Colon (tissue), 2 donors: ENCODE measurements around the gene GSK3A.

Experiments used
- FAIRE-seq: peaks from 2 replicates; lab custom pipeline; 2012; peaks lifted over from hg19 to GRCh38; lab: Jason Lieb, UNC
- donor health status: control.
- donor health status: control.

The GSK3A gene

DNA sequence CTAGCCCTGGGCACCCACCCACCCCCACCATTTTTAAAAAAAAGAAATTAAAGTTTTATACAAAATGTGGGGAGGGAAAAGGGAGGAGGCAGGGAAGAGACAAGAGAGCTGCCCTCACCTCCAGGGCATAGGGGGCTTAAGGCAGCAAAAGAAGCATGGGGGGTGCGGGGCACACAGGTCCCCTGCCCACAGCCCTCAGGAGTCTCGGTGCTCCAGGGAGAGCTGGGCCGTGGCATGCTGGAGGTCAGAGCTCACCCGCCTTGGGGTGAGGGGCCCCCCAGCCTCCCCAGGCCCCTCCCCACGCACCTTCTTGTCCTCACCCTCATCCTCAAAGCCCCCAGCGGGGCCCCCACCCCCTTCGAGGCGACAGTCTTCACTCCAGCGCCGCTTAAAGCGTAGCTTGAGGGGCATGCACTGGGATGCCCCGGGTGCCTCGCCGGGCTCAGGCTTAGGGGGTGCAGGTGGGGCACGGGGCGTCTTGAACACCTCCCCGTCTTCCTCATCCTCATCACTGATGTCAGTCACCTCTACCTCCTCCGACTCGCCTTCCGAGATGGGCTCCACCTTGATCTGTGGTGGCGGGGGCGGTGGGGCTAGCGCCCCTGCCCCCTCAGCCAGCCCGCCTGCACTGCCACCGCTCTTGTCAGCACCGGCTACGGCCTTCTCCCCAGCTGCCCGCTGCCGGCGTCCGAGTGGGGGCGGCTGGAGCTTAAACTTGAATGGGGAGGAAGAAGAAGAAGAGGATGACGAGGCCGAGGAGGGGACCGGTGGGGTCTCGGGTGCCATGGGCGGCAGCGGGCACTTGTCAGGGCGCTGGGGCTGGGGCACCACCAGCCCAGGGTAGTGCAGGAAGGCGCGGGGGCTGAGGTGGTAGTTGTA, 6.1 kb upstream of the GSK3A start:
- FAIRE-seq = no peak

DNA sequence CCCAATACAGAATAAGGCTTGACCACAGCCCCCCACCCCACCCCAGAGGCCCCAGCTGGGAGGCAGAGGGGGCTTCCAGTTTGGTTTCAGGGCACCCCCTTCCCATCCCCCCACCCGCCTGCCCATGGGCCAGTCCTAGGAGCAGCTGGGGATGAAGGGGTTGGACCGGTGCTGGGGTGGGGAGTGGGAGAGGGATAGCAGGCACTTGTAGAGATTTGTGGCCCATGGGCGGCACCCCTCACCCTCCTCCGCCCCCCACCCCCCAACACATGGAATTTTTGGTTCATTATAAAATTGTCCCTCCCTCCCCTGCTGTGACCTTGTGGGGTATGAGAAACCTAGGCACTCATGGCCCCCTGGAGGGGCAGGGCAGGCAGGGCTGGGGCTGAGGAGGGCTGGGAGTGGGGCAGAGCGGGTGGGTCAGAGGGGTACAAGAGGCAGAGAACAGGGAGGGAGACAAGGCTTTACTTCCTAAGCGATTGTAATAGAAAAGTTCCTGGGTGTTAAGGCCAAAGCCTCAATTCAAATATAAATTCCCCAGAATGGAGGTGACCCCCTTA, 5.3 kb upstream of the GSK3A start:
- FAIRE-seq = no peak

- no peak for FAIRE-seq
Measured at GRCh38 chr19:42246922-42247639, 4.7 kb upstream of the GSK3A start.

DNA sequence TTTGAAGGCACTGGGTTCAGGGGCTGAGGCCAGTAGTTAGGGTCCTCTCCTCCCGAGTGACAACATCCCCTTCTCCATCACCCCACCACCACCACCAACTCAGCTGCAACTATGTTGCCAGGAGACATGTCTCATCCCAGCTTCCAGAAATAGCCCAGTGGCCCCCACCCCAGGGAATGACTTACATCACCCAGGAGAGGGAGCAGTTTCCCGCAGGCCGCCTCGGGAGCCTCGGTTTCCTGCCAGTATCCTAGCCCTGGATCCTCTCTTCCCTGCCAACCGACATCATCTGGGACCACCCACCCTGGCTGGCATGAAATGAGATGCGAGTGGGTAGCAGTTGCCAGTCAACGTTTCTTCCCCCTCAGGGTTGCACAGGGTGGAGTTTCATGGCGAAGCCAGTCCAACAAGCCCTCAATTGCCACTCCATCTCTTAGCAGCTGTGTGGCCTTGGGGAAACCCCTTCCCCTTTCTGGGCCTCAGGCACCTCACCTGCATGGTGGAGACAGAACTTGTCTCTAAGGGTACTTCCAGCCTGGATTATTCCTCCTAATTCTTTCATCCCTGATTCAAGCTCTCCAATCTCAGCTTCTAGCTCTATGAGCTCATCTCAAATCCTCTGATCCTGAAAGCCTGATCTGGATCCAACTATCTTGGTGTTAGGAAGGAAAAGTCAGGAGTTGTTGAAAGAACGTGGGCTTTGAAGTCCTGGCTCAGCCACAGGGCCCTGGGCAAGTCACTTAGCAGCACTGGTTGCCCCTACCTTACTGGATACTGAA, 3.9 kb upstream of the GSK3A start:
- FAIRE-seq = no peak

DNA sequence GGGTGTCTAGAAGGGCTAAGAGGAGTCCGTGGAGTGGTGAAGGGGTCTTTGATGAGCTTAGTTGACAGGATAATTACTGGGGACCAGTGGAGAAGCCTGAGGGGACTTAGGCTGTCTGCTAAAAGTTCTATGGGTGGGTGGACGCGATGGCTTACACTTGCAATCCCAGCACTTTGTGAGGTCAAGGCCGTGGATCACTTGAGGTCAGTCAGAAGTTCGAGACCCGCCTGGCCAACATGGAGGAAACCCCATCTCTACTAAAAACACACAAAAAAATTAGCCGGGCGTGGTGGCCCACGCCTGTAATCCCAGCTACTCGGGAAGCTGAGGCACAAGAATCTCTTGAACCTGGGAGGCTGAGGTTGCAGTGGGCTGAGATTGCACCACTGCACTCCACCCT, 2.8 kb upstream of the GSK3A start:
- FAIRE-seq = no peak

DNA sequence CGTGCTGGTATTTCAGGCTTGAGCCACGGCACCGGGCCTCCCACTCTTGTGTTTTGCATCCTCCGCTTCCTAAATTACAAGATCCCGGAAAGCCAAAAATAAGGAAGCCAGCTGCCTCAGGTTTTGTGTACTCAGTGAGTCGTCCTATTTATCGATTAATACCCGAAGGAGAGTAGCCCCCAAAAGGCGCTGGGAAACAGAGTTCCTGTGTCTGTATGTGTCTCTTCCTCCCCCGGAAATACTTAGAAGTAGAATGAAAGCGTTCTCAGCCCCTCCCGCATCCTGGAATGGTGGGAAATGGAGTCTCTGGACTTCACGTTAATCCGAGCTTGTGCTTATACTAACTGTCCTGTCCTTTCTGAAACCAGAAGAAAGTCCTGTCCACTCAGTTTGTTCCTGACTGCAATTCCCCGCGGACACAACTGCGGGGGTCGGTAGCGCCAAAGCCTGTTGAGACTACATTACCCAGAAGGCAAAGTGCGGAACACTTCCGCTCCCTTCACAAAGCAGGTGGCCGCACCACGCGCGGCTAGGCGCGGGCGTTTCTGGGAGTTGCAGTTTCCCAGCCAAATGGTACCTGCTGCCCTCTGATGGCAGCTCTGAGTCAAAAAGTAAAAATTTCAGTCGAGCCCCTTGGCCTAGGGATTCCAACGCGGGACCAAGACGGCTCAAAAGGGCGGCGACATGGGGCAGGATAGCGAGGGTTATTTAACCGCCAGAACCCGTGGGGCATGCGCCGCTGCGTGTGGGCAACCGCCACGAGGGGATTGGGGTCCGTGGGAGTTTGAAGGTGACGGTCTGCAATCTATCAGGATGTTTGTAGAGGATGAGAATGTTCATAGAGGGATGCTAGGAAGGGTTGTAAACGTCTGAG, 2.2 kb upstream of the GSK3A start:
- no peak for FAIRE-seq

GRCh38 chr19:42242069-42242511, 312 bp downstream of the GSK3A start:
- no peak for FAIRE-seq

- FAIRE-seq = no peak
Measured at GRCh38 chr19:42241279-42241678, 1.1 kb downstream of the GSK3A start.

GRCh38 chr19:42239544-42240220, 2.7 kb downstream of the GSK3A start:
- FAIRE-seq = no peak

DNA sequence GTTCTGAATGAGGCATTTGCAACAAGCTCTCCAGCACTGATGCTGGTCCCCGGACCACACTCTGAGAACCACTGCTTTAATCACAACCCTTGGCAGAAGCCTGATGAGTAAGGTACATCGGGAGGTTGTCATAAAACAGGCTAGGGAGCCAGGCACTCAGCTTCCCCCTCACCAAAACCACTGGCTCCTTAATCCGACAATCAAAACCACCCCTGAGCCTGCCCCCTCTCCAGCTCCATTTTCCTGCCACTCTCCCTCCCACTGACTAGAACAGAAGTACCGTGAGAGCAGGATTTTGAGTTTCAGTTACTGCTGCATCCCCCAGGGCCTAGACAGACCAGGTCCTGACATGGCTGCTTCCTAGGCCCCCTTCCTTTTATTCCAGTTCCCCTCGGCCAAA, 7.2 kb downstream of the GSK3A start:
- FAIRE-seq = no peak

DNA sequence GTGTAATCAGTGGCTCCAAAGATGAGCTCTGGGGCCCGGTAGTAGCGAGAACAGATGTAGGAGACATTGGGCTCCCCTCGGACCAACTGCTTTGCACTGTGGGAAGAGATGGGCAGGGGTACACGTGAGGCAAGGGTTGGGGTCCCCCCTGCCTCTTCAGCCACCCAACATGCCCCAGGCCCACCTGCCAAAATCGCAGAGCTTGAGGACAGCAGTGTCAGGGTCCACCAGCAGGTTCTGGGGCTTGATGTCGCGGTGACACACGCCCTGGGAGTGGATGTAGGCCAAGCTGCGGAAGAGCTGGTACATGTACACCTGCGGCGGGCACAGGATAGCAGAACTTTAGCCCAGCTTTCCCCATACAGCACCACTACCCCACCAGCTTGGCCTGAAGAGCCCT, 8.0 kb downstream of the GSK3A start:
- FAIRE-seq = no peak

DNA sequence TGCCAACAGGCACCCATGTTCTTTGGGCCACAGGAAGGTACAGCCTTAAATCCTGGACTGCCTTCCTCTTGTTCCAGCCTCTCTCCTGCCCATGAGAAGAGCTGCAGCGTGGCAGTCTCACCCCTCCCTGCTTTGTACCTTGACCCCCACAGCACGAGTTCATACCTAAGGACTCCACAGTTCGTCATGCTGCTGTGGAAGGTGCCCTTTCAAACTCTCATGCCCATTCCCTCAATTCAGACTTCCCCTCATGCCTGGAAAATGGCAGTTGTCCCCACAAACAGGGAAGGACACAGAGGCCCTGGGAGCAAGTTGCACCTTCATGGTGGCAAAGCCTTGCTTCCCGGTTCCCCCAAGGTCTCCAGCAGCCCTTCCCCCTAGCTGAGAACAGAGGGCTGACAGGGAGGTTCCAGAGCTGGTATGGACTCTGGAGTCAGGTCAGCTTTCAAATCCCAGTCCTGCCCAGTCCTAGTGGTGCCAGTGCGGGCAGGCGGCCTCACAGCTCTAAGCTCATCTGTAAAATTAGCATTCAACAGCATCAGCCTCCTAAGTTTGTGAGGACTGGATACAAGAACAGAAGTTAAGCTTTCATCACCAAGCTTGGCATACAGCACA, 8.6 kb downstream of the GSK3A start:
- no peak for FAIRE-seq

DNA sequence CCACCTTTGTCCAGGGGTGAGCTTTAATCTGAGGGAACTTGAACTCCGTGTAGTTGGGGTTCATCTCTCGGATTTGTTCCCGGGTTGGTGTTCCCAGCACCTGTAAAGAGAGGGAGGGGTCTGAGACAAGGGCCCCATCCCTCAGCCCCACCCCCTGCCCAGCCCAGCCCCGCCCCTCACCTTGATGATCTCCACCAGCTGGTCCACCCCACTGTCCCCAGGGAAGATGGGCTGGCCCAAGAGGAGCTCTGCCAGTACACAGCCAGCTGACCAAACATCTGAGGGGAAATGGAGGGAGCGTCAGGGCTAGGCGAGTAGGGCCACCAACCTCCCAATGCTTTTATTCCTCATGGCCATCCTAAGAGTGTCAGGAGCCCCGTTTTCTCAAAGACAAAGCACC, 9.3 kb downstream of the GSK3A start:
- FAIRE-seq = no peak

- no peak for FAIRE-seq
Measured at GRCh38 chr19:42232435-42232834, 10.0 kb downstream of the GSK3A start.

GRCh38 chr19:42230571-42230970, 11.8 kb downstream of the GSK3A start:
- FAIRE-seq = no peak

DNA sequence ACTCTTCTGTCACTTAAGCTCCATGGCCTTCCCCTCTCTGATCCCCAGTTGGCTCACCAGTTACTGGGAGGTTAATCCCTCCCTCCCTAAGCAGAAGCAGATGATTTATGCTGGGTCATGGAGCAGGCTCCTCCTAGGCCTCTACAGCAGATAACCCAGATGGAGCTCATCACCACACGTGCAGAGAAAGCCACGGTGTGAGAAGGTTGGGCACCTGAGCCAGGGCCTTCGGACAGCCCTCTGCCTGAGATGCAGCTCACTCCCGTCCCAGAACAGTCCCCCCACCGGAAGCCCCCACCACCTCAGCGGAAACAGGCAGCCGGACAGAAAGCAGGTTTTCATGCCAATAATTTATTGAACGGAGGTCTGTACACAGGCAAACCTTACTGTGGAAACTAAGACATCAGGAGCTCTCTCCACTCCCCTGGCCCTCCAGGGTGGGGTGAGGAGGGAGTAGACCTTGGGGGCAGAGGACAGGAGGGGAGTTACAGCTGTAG, 12.5 kb downstream of the GSK3A start:
- no peak for FAIRE-seq

DNA sequence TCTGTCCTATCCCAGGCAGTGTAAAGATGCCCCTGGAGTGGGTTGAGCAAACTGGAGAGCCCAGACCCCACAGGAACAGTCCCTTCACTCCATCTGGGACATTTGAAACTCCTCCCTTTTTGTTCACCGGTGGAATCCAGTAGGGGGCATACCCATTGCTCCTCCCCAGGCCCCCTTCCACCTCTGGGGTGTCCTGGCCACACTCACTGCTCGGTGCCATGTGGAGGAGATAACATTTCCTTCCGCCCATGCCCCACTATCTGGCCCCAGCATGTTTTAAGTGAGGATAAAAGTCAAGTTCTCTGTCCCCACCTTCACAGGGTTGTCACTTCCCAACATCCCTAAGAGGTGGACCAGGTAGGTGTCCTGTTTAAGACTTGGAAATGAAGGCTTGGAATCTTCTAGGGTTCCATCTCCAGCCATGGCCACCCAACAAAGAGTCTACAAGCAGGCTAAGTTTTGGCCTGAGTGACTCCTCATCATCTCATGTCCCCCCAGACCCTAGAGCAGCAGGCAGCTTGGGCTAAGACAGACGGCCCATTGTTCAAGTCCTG, 13.0 kb downstream of the GSK3A start:
- FAIRE-seq = no peak

GRCh38 chr19:42228641-42229040, 13.8 kb downstream of the GSK3A start:
- FAIRE-seq = no peak

- no peak for FAIRE-seq
Measured at GRCh38 chr19:42226886-42227285, 15.5 kb downstream of the GSK3A start.
